GM19238 (cell line): ENCODE results near the gene HMGB4.

Source experiments
- DNase-seq: peaks from one replicate; pipeline ENCODE4 v3.0.0; 2011; ENCODE audit warnings: low spot score; ENCODE audit not compliant: insufficient read length

The HMGB4 gene

GRCh38 chr1:33848205-33848937 is 15.5 kb upstream of the HMGB4 start:
- no peak for DNase-seq

GRCh38 chr1:33849211-33849610 is 14.7 kb upstream of the HMGB4 start:
- DNase-seq = no peak

GRCh38 chr1:33850481-33850880 is 13.4 kb upstream of the HMGB4 start:
- no peak for DNase-seq

GRCh38 chr1:33852711-33853110 is 11.2 kb upstream of the HMGB4 start:
- DNase-seq = no peak

GRCh38 chr1:33853431-33853830 is 10.4 kb upstream of the HMGB4 start:
- no peak for DNase-seq

- DNase-seq = no peak
Observed at GRCh38 chr1:33854091-33854490, 9.8 kb upstream of the HMGB4 start.

- no peak for DNase-seq
Observed at GRCh38 chr1:33860671-33861070, 3.2 kb upstream of the HMGB4 start.

GRCh38 chr1:33864460-33865389 is 846 bp downstream of the HMGB4 start:
- DNase-seq = no peak

- DNase-seq = no peak
Observed at GRCh38 chr1:33866281-33866680, 2.4 kb downstream of the HMGB4 start.

GRCh38 chr1:33867684-33868083 is 3.8 kb downstream of the HMGB4 start:
- no peak for DNase-seq

- no peak for DNase-seq
Observed at GRCh38 chr1:33872275-33872674, 8.4 kb downstream of the HMGB4 start.

GRCh38 chr1:33872683-33873082 is 8.8 kb downstream of the HMGB4 start:
- DNase-seq = no peak

GRCh38 chr1:33874636-33875035 is 10.8 kb downstream of the HMGB4 start:
- no peak for DNase-seq

GRCh38 chr1:33875862-33876261 is 12.0 kb downstream of the HMGB4 start:
- no peak for DNase-seq

- DNase-seq = no peak
Observed at GRCh38 chr1:33876970-33877650, 13.2 kb downstream of the HMGB4 start.

- no peak for DNase-seq
Observed at GRCh38 chr1:33878392-33878791, 14.5 kb downstream of the HMGB4 start.

- DNase-seq = no peak
Observed at GRCh38 chr1:33880305-33880704, 16.4 kb downstream of the HMGB4 start.

GRCh38 chr1:33886496-33886895 is 22.6 kb downstream of the HMGB4 start:
- no peak for DNase-seq

- no peak for DNase-seq
Observed at GRCh38 chr1:33893147-33893830, 29.4 kb downstream of the HMGB4 start.

- DNase-seq = no peak
Observed at GRCh38 chr1:33895396-33895795, 31.5 kb downstream of the HMGB4 start.

GRCh38 chr1:33895976-33896375 is 32.1 kb downstream of the HMGB4 start:
- no peak for DNase-seq
